ENCODE data around the gene NAT8L. TPM values are rescaled to one million over a fixed set of nuclear protein-coding genes. Genes with fewer than 3 reads are reported as not detected.

The NAT8L gene
- total RNA-seq, 2 experiments from 2014 or later: not detected

GRCh38 chr4:2071912-2072867 lies 13.1 kb downstream of the NAT8L start:
- no peaks in the 10 kb centered on the region for H3K4me1 ChIP-seq (ENCODE audit: insufficient read depth, low read length, poor library complexity, severe bottlenecking)
- H3K79me2 ChIP-seq (ENCODE audit: insufficient read depth, low read depth, low read length): no peaks in the 10 kb centered on the region
- H3K36me3 ChIP-seq (ENCODE audit: insufficient read depth, low read length): no peaks in the 10 kb centered on the region
- no peak overlapping the region for H3K4me2 ChIP-seq (ENCODE audit: low read length)
- H3K9me2 ChIP-seq (ENCODE audit: insufficient read depth, low read length): no peaks in the 10 kb centered on the region
- intact Hi-C loops (cut with micrococcal nuclease; ENCODE audit: unreplicated experiment): no loop called here
- no peaks in the 10 kb centered on the region for H3K9me3 ChIP-seq (ENCODE audit: low read length)
- no peak overlapping the region for H3K4me3 ChIP-seq (ENCODE audit: low read depth, low read length, poor library complexity, severe bottlenecking)
- no peak overlapping the region for H2AFZ ChIP-seq (ENCODE audit: low read length)
- ChIA-PET POLR2A (no interaction called here), CTCF (ENCODE audit: unreplicated experiment) (no interaction called here)
- no peak for TF ChIP-seq EZH2phosphoT487 (IDR thresholded peaks at IDR 0.05; ENCODE audit: borderline replicate concordance, low read depth, low read length)
- no peak for TF ChIP-seq CTCF (conservative IDR thresholded peaks at IDR 0.05; ENCODE audit: low read length)
- BruUV-seq (replicated peaks): no TSS peak
- no peak overlapping the region for H3K27ac ChIP-seq (ENCODE audit: low read depth, low read length, poor library complexity, severe bottlenecking)
- no peaks in the 10 kb centered on the region for H4K20me1 ChIP-seq (ENCODE audit: insufficient read depth, low read length)
- no peak for DNase-seq (ENCODE audit: low spot score)

GRCh38 chr4:2072971-2073807 lies 14.1 kb downstream of the NAT8L start:
- Histone ChIP-seq H3K9me2 (ENCODE audit: insufficient read depth, low read length) (no peaks in the 10 kb centered on the region), H3K4me3 (ENCODE audit: low read depth, low read length, poor library complexity, severe bottlenecking) (no peak overlapping the region), H3K9me3 (ENCODE audit: low read length) (no peaks in the 10 kb centered on the region), H3K4me1 (ENCODE audit: insufficient read depth, low read length, poor library complexity, severe bottlenecking) (no peaks in the 10 kb centered on the region), H3K36me3 (ENCODE audit: insufficient read depth, low read length) (no peaks in the 10 kb centered on the region), H4K20me1 (ENCODE audit: insufficient read depth, low read length) (no peaks in the 10 kb centered on the region), H2AFZ (ENCODE audit: low read length) (no peak overlapping the region), H3K79me2 (ENCODE audit: insufficient read depth, low read depth, low read length) (no peaks in the 10 kb centered on the region), H3K27ac (ENCODE audit: low read depth, low read length, poor library complexity, severe bottlenecking) (no peak overlapping the region), H3K4me2 (ENCODE audit: low read length) (no peak overlapping the region)
- ChIA-PET CTCF (ENCODE audit: unreplicated experiment) (interaction anchor here (0.6 kb wide), 1 partner anchor 1625 kb away, joined by 3 read pairs; no protein-coding TSS in a partner anchor), POLR2A (no interaction called here)
- BruUV-seq (replicated peaks): no TSS peak
- DNase-seq (ENCODE audit: low spot score): no peak
- intact Hi-C loops (cut with micrococcal nuclease; ENCODE audit: unreplicated experiment): no loop called here
- TF ChIP-seq EZH2phosphoT487 (IDR thresholded peaks at IDR 0.05; ENCODE audit: borderline replicate concordance, low read depth, low read length): no peak
- no peak for TF ChIP-seq CTCF (conservative IDR thresholded peaks at IDR 0.05; ENCODE audit: low read length)
